GM18505 (cell line): ENCODE data around the gene FAM200A.
"Not testable (repeated sequence)": the region's sequence is repeated elsewhere in the genome, so short reads cannot be mapped to it uniquely, and the experiment has no call there.

Experiments
- ATAC-seq: cut with Tn5 transposase; IDR thresholded peaks from one replicate; pipeline ENCODE4 v1.9.1; 2021; ENCODE audit not compliant: unreplicated experiment
- POLR2A ChIP-seq: IDR thresholded peaks from 4 replicates; pipeline ENCODE4 v1.6.1; 2011; ENCODE audit warnings: borderline replicate concordance; ENCODE audit not compliant: insufficient read depth, insufficient read length; ENCODE audit errors: extremely low read depth

FAM200A gene

DNA sequence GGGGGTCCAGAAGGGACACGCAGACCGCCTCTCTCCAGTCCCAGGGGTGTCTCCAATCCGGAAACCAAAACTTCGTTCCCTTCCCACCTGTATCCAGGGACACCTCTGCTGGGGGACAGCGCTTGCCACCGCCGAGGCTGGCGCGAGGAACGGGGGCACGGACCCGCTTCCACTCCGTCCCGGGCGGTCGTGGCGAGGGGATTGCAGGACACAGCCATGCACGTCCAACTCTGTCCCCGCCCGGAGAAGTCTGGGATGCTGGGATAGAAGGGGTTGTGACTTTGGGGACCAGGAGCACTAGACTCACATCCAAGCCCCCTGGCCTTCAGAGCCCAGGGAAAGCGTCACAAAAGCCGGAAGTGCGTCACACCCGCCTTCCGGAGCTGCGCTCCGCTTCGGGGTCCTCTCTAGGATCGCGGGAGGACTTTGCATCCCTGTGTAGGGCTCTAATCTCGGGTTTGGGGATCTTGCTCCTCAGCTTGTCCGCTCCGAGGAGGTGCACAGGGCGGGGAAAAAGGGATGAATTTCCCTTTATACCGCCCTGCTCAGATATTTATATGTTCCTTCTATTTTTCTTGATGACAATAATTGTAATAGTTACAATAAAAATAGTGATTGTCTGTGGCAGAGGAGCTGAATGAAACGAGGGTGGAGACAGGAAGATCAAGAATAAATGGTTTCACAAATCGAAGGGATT lies at the start of gene FAM200A:
TSS of gene FAM200A (minus strand) at position 348 of the 697 bp plus-strand sequence. CDS start 3,707 bp downstream, outside the sequence.
- TF ChIP-seq POLR2A = peak; percentile 94

DNA sequence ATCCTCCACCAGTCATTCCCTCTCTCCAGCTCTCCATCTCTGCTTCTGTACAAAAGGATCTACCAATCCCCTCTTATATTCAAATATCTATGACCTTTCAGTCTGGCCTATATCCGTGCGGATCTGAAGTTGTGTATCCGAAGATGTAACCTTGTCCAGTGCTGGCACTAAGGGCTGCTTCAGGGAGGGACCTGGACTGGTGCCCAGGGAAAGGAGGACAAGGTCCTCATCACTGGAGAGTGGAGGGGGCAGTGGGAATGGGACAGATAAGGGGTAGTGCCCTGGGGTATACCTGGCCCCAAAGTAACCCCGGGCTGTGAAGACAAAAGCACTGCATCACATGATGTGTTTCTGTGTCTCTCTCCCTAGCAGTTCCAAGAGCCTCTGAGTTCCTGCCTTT lies 47.9 kb upstream of the FAM200A start:
- no peak for ATAC-seq
- TF ChIP-seq POLR2A = no peak

More for the DNA sequence above, at the start of gene FAM200A:
- peak; percentile 91 for ATAC-seq

DNA sequence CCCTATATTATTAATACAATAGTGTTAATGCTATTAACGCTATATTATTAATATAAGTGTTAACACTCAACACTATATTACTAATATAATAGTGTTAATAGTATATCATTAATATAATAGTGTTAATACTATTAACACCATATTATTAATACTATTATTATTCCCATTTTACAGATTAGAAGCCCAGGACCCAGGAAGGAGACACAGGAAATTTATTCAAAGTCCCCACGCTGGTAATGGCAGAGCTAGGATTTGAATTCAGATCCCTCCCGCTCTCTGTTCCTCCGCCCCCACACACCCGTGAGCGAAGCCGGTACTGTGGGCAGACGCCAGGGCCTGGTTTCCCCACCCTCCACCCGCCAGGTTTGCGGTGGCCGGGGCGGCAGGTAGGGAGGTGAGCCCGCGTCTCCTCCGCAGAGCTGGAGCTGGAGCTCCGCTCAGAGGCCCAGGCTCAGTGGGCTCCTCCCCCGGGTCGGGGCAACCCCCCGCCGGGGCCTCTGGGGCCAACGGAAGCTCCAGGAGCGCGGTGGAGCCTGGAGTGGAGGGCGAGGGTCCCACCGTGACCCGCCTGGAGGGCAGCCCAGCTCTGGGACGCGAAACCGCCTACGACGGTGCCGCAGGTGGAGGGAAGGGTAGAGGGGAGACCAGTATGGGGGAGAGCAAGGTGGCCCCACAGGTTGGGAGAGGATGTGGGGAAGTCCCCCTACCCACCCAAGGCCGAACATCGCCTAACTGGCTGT lies 46.0 kb upstream of the FAM200A start, which contains the start of gene TMEM225B:
TSS of gene TMEM225B (plus strand) at position 506 of the 740 bp plus-strand sequence. CDS start 6,122 bp downstream, outside the sequence.
- no peak for ATAC-seq
- no peak for TF ChIP-seq POLR2A

GRCh38 chr7:99596408-99596955 lies 44.6 kb upstream of the FAM200A start:
- no peak for ATAC-seq
- TF ChIP-seq POLR2A = no peak

DNA sequence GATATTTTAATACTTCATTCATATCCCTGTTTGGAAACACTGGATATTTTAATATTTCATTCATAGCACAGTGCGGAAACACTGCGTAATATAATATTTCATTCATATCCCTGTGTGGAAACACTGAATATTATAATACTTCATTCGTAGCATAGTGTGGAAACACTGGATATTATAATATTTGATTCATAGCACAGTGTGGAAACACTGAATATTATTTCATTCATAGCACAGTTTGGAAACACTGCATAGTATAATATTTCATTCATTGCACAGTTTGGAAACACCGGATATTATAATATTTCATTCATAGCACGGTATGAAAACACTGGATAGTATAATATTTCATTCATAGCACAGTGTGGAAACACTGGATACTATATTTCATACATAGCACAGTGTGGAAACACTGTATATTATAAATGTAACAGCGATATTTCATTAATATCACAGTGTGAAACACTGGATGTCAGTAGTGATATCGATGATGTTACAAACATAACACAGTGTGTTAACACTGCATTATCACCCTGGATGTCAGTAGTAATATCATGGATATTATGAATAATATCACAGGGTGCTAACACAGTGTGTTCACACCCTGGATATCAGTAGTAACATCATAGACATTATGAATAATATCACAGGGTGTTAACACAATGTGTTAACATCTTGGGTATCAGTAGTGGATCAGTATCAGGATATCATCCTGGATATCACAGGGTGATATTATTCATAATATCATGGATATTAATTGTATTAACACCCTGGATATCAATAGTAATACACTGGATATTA lies 43.2 kb upstream of the FAM200A start:
- no peak for ATAC-seq
- no peak for TF ChIP-seq POLR2A

DNA sequence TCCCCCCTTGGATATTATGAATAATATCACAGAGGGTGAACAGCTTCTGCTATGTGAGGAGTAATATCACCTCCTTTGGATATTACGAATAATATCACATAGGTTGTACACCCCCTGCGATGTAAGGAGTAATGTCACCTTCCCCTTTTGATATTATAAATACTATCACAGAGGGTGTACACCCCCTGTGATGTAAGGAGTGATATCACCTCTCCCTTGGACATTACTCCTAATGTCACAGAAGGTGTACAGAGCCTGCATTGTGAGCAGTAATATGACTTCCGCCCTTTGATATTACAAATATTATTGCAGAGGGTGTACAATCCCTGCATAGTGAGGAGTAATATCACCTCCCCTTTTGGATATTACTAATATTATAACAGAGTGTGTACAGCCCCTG lies 37.0 kb upstream of the FAM200A start:
- ATAC-seq = no peak
- no peak for TF ChIP-seq POLR2A

GRCh38 chr7:99580778-99581332 lies 28.9 kb upstream of the FAM200A start:
- not testable (repeated sequence) for ATAC-seq

- no peak for TF ChIP-seq POLR2A
- ATAC-seq = no peak
These were observed 28.3 kb upstream of the FAM200A start for GRCh38 chr7:99579956-99580777.

- no peak for ATAC-seq
- no peak for TF ChIP-seq POLR2A
These were observed 27.5 kb upstream of the FAM200A start for GRCh38 chr7:99579281-99579955.

DNA sequence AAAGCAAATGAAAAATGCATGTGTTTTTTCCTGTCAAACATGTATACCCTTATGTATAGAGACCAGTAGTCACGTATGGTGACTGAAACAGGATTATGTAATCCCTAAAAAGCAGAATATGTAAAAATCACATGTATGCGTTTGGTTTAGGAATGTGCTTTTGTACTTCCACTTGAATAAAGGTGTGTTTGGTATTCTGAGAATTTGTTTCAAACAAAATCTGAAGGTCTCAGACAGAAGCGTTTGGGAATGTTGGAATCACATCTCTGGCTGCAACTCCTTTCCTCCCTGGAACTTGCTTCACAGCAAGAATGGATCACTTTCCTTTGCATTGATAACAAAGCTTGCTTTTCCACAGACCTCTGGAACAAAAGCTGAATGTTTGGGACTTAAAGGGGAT lies 24.3 kb upstream of the FAM200A start:
- no peak for TF ChIP-seq POLR2A
- ATAC-seq = no peak

- no peak for ATAC-seq
- no peak for TF ChIP-seq POLR2A
These were observed 21.3 kb upstream of the FAM200A start for GRCh38 chr7:99573257-99573656.

DNA sequence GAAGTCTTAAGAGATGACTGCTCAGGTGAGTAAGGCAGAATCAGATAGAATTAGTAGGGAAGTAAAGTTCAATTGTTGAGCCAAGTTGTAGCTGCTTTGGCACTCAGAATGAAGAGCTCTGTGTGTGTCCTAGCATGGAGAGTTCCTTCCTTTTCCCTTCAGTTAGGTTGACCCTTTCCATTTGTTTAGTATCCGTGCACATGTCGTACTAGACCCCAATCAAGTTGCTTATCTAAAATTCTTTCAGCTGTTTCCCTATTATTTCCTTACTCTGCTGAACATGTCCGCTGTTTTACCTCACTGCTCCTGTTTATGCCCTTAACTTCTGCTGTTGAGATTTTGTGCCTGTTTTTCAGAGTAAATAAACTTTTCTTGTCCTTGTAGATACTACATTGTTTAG lies 19.9 kb upstream of the FAM200A start:
- ATAC-seq = no peak
- no peak for TF ChIP-seq POLR2A

- not testable (repeated sequence) for ATAC-seq
These were observed 16.9 kb upstream of the FAM200A start for GRCh38 chr7:99568770-99569169.
